GM08714 (cell line): Measurements from ENCODE around the gene LIPH.
A peak's percentile ranks its signal among the peaks of the same experiment; 100 is the strongest.
"Not testable (repeated sequence)": the region's sequence is repeated elsewhere in the genome, so short reads cannot be mapped to it uniquely, and the experiment has no call there.

Experiments
- H3K4me3 ChIP-seq: fragments of 200-500 bp; sonication (Bioruptor generic); 2 replicates; pipeline ENCODE4 v1.5.1; 2014; ENCODE audit warnings: mild to moderate bottlenecking, low read length, inconsistent platforms
- ZNF274 ChIP-seq: IDR thresholded peaks from 2 replicates; pipeline ENCODE4 v1.6.1; 2012; ENCODE audit warnings: mild to moderate bottlenecking, low read depth, low read length

LIPH gene

GRCh38 chr3:185560676-185561075, 8.3 kb upstream of the LIPH start:
- no peak overlapping the region for H3K4me3 ChIP-seq
- TF ChIP-seq ZNF274 = no peak

- TF ChIP-seq ZNF274 = no peak
- peak overlapping the region; percentile 40; the same call in 1 of the 2 replicates for H3K4me3 ChIP-seq
These were observed 7.3 kb upstream of the LIPH start for GRCh38 chr3:185559706-185560090.

GRCh38 chr3:185558395-185558794, 6.0 kb upstream of the LIPH start:
- no peak overlapping the region for H3K4me3 ChIP-seq
- no peak for TF ChIP-seq ZNF274

GRCh38 chr3:185556640-185557039, 4.3 kb upstream of the LIPH start:
- H3K4me3 ChIP-seq = not testable (repeated sequence)

GRCh38 chr3:185555860-185556347, 3.5 kb upstream of the LIPH start:
- no peak for TF ChIP-seq ZNF274
- H3K4me3 ChIP-seq = no peak overlapping the region

GRCh38 chr3:185555101-185555501, 2.7 kb upstream of the LIPH start:
- no peak overlapping the region for H3K4me3 ChIP-seq
- TF ChIP-seq ZNF274 = no peak

- no peak overlapping the region for H3K4me3 ChIP-seq
- no peak for TF ChIP-seq ZNF274
These were observed 2.7 kb downstream of the LIPH start for GRCh38 chr3:185549651-185550111.

GRCh38 chr3:185549122-185549521, 3.3 kb downstream of the LIPH start:
- TF ChIP-seq ZNF274 = no peak
- H3K4me3 ChIP-seq = no peak overlapping the region

GRCh38 chr3:185540695-185541094, 11.7 kb downstream of the LIPH start:
- TF ChIP-seq ZNF274 = no peak
- no peak overlapping the region for H3K4me3 ChIP-seq

GRCh38 chr3:185539934-185540333, 12.5 kb downstream of the LIPH start:
- H3K4me3 ChIP-seq = no peak overlapping the region
- no peak for TF ChIP-seq ZNF274

- H3K4me3 ChIP-seq = peak overlapping the region; percentile 24; the same call in 1 of the 2 replicates
- TF ChIP-seq ZNF274 = no peak
These were observed 14.9 kb downstream of the LIPH start for GRCh38 chr3:185537369-185537970.

- H3K4me3 ChIP-seq = no peak overlapping the region
- TF ChIP-seq ZNF274 = no peak
These were observed 17.9 kb downstream of the LIPH start for GRCh38 chr3:185534511-185534910.

GRCh38 chr3:185532901-185533300, 19.5 kb downstream of the LIPH start:
- TF ChIP-seq ZNF274 = no peak
- no peak overlapping the region for H3K4me3 ChIP-seq

GRCh38 chr3:185530856-185531255, 21.5 kb downstream of the LIPH start:
- no peak for TF ChIP-seq ZNF274

GRCh38 chr3:185528532-185528931, 23.9 kb downstream of the LIPH start:
- H3K4me3 ChIP-seq = no peak overlapping the region

More at GRCh38 chr3:185530856-185531255, 21.5 kb downstream of the LIPH start:
- H3K4me3 ChIP-seq = no peak overlapping the region

GRCh38 chr3:185527364-185527763, 25.0 kb downstream of the LIPH start:
- TF ChIP-seq ZNF274 = no peak
- no peak overlapping the region for H3K4me3 ChIP-seq

More at GRCh38 chr3:185528532-185528931, 23.9 kb downstream of the LIPH start:
- no peak for TF ChIP-seq ZNF274
